Fibroblast of lung (primary cell): ENCODE results near the gene NFATC2.

Source experiments
- EZH2 ChIP-seq: IDR thresholded peaks from 2 replicates; pipeline ENCODE4 v1.5.1; 2012; ENCODE audit warnings: low read length, control low read depth, mild to moderate bottlenecking; ENCODE audit errors: missing control alignments
- TF ChIP-seq, protein P1 (sequence below), 2 donors: IDR thresholded peaks in 1 of 2; conservative IDR thresholded peaks in 1 of 2; 1 replicate in 1 of 2; 2 replicates in 1 of 2; pipeline ENCODE4 v1.5.1; 2011 to 2012; ENCODE audit warnings: low read length in 2 of 2, control low read depth in 1 of 2, inconsistent platforms in 1 of 2, low read depth in 1 of 2, mild to moderate bottlenecking in 1 of 2

DNA sequence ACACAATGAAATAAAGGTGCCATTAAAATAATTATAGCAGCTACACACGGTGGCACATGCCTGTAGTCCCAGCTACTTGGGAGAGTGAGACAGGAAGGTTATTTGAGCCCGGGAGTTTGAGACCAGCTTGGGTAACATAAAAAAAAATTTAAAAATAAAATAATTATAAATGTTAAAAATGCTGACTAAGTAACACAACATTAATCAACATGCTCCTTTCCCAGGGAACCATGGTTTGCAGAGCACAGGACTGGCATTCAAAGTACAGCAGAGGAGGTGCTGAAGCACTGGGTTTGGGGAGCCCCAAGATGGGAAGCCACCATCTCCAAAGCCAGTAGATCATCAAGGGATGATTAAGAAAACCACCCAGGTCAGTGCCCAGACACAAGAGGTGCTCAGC lies 51.9 kb downstream of the NFATC2 start:
- TF ChIP-seq, protein P1, sequence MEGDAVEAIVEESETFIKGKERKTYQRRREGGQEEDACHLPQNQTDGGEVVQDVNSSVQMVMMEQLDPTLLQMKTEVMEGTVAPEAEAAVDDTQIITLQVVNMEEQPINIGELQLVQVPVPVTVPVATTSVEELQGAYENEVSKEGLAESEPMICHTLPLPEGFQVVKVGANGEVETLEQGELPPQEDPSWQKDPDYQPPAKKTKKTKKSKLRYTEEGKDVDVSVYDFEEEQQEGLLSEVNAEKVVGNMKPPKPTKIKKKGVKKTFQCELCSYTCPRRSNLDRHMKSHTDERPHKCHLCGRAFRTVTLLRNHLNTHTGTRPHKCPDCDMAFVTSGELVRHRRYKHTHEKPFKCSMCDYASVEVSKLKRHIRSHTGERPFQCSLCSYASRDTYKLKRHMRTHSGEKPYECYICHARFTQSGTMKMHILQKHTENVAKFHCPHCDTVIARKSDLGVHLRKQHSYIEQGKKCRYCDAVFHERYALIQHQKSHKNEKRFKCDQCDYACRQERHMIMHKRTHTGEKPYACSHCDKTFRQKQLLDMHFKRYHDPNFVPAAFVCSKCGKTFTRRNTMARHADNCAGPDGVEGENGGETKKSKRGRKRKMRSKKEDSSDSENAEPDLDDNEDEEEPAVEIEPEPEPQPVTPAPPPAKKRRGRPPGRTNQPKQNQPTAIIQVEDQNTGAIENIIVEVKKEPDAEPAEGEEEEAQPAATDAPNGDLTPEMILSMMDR (conservative IDR thresholded peaks at IDR 0.05 in 1 of 2, IDR thresholded peaks at IDR 0.05 in 1 of 2; ENCODE audit: low read depth in 1 of 2, low read length in 2 of 2), result no peak
- no peak for TF ChIP-seq EZH2
